Fibroblast of lung (primary cell): ENCODE measurements around the gene QDPR. TPM values are rescaled to one million over a fixed set of nuclear protein-coding genes. Genes with fewer than 3 reads are reported as not detected.

Experiments
- DNase-seq, 2 donors: peaks; one replicate each; pipeline versions ENCODE4 v3.0.0 to v3.0.0-alpha.2; 2010; ENCODE audit warnings: low read depth in 2 of 2
- H2AFZ ChIP-seq: 2 replicates; pipeline ENCODE4 v1.5.1; 2012; ENCODE audit warnings: low read length, control low read depth, inconsistent platforms
- H3K27ac ChIP-seq: 2 replicates; pipeline ENCODE4 v1.5.1; 2011; ENCODE audit warnings: low read length, control low read depth; ENCODE audit not compliant: insufficient read depth
- H3K27me3 ChIP-seq: 2 replicates; pipeline ENCODE4 v1.5.1; 2011; ENCODE audit warnings: mild to moderate bottlenecking, low read length; ENCODE audit not compliant: control insufficient read depth, insufficient read depth
- H3K36me3 ChIP-seq: 2 replicates; pipeline ENCODE4 v1.5.1; 2011; ENCODE audit warnings: low read length; ENCODE audit not compliant: control insufficient read depth, insufficient read depth
- H3K4me1 ChIP-seq: 2 replicates; pipeline ENCODE4 v1.5.1; 2011; ENCODE audit warnings: low read length; ENCODE audit not compliant: control insufficient read depth, insufficient read depth; ENCODE audit errors: extremely low read depth
- H3K4me2 ChIP-seq: 2 replicates; pipeline ENCODE4 v1.5.1; 2011; ENCODE audit warnings: low read length, control low read depth; ENCODE audit not compliant: insufficient read depth; ENCODE audit errors: extremely low read depth
- H3K4me3 ChIP-seq, 4 experiments: fragments of 200-600 bp in 1 of 4; sonication (generic) in 1 of 4; replicated peaks in 1 of 4; 2 replicates each; pipeline ENCODE4 v1.5.1; 2011 to 2016; ENCODE audit warnings: low read length in 4 of 4, low read depth in 3 of 4, mild to moderate bottlenecking in 3 of 4, control low read depth in 2 of 4, inconsistent platforms in 1 of 4, mixed read lengths in 1 of 4; ENCODE audit not compliant: insufficient read depth in 1 of 4; ENCODE audit errors: control extremely low read depth in 1 of 4
- H3K79me2 ChIP-seq: 2 replicates; pipeline ENCODE4 v1.5.1; 2012; ENCODE audit warnings: mild to moderate bottlenecking, low read length, inconsistent platforms; ENCODE audit not compliant: control insufficient read depth, insufficient read depth
- H3K9ac ChIP-seq: 2 replicates; pipeline ENCODE4 v1.5.1; 2011; ENCODE audit warnings: mild to moderate bottlenecking, low read length, control low read depth; ENCODE audit not compliant: insufficient read depth
- H3K9me3 ChIP-seq: 2 replicates; pipeline ENCODE4 v1.5.1; 2012; ENCODE audit warnings: low read depth, low read length; ENCODE audit not compliant: control insufficient read depth, insufficient read depth
- H4K20me1 ChIP-seq: 2 replicates; pipeline ENCODE4 v1.5.1; 2011; ENCODE audit warnings: low read length; ENCODE audit not compliant: control insufficient read depth, insufficient read depth; ENCODE audit errors: extremely low read depth
- EZH2 ChIP-seq: IDR thresholded peaks from 2 replicates; pipeline ENCODE4 v1.5.1; 2012; ENCODE audit warnings: low read length, control low read depth, mild to moderate bottlenecking; ENCODE audit errors: missing control alignments
- polyA minus RNA-seq: library from RNA; depleted of rRNA, polyadenylated mRNA; stranded (reverse); fragments of >200 nt; gene quantifications from 2 replicates; pipeline ENCODE4 v1.2.3, GENCODE V29; 2011; ENCODE audit warnings: low replicate concordance
- polyA plus RNA-seq, 2 donors: library from polyadenylated mRNA; depleted of rRNA in 1 of 2; stranded (reverse) in 1 of 2; unstranded in 1 of 2; fragments of >200 nt; gene quantifications; 2 replicates each; pipeline ENCODE4 v1.2.1, GENCODE V29; 2011 to 2012; ENCODE audit warnings: missing spikeins in 1 of 2
- total RNA-seq: library from RNA; depleted of rRNA; stranded (reverse); fragments of >200 nt; gene quantifications from 2 replicates; pipeline ENCODE4 v1.2.1, GENCODE V29; 2014
- TF ChIP-seq, protein P1 (sequence below), 2 donors: IDR thresholded peaks in 1 of 2; conservative IDR thresholded peaks in 1 of 2; 1 replicate in 1 of 2; 2 replicates in 1 of 2; pipeline ENCODE4 v1.5.1; 2011 to 2012; ENCODE audit warnings: low read length in 2 of 2, control low read depth in 1 of 2, inconsistent platforms in 1 of 2, low read depth in 1 of 2, mild to moderate bottlenecking in 1 of 2

Gene QDPR
- total RNA-seq (10.8 and 27.4 TPM in 2 replicates), polyA plus RNA-seq (41.4 and 51.8 TPM in 2 replicates), polyA minus RNA-seq (32.2 and 54.1 TPM in 2 replicates)
- polyA plus RNA-seq (2012): 42.9 and 56.5 TPM in 2 replicates

DNA sequence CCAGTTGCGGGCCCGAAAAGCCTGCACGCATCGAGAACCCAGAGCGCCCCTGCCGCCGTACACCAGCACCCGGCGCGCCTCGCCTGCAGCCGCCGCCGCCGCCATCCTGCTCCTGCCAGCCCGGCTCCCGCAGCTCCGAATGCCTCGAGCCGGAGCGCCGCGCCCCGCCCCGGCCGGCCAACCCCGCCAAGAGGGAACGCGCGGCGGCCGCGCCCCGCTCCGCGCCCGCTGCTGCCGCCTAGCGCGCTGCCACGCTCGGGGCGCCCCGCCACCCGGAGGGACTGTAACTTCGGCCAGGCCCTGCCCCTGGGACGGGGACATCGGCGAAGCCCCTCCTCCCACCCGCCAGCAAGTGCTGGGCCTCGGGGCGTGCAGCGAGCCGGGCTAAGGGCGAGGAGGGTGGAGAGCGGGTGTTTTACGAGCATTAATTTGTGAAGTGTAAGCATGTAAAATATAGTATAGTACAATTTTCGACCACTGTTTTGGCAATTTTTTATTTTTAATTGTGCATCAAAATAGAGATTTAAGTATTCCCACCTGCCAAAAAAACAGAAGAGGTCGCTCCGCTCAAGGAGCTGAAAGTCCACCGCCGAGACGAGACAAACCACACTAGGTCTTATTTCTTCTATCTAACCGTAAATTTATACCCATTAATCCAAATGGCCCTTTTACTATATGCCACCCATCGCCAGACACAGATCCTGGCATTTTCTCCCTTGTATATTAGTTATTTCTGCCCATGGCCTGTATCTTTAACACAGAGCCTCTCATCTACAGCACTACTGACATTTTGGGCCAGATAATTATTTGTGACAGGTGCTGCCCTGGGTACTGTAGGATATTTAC, at the start of gene QDPR:
Gene QDPR (minus strand): TSS at position 141 of the 846 bp plus-strand sequence. CDS start 36 bp downstream, at position 105.
- Histone ChIP-seq H3K4me3 (peak within 1 kb of the TSS; percentile 64 to 82 (median 81)), H2AFZ (peak within 1 kb of the TSS; percentile 79), H3K4me1 (peaks cover 2% of the 10 kb centered on the region), H3K27me3 (peaks cover 4% of the 10 kb centered on the region), H4K20me1 (no peaks in the 10 kb centered on the region), H3K79me2 (peaks cover 14% of the 10 kb centered on the region), H3K4me2 (peak within 1 kb of the TSS; percentile 91), H3K9ac (peak within 1 kb of the TSS; percentile 52), H3K36me3 (peaks cover 6% of the 10 kb centered on the region), H3K27ac (peak within 1 kb of the TSS; percentile 50), H3K9me3 (no peaks in the 10 kb centered on the region)
- TF ChIP-seq, protein P1, sequence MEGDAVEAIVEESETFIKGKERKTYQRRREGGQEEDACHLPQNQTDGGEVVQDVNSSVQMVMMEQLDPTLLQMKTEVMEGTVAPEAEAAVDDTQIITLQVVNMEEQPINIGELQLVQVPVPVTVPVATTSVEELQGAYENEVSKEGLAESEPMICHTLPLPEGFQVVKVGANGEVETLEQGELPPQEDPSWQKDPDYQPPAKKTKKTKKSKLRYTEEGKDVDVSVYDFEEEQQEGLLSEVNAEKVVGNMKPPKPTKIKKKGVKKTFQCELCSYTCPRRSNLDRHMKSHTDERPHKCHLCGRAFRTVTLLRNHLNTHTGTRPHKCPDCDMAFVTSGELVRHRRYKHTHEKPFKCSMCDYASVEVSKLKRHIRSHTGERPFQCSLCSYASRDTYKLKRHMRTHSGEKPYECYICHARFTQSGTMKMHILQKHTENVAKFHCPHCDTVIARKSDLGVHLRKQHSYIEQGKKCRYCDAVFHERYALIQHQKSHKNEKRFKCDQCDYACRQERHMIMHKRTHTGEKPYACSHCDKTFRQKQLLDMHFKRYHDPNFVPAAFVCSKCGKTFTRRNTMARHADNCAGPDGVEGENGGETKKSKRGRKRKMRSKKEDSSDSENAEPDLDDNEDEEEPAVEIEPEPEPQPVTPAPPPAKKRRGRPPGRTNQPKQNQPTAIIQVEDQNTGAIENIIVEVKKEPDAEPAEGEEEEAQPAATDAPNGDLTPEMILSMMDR (conservative IDR thresholded peaks at IDR 0.05 in 1 of 2, IDR thresholded peaks at IDR 0.05 in 1 of 2; ENCODE audit: low read depth in 1 of 2, low read length in 2 of 2): peak; percentile 1 to 26
- TF ChIP-seq EZH2: no peak
- peak; percentile 65 to 69 for DNase-seq

DNA sequence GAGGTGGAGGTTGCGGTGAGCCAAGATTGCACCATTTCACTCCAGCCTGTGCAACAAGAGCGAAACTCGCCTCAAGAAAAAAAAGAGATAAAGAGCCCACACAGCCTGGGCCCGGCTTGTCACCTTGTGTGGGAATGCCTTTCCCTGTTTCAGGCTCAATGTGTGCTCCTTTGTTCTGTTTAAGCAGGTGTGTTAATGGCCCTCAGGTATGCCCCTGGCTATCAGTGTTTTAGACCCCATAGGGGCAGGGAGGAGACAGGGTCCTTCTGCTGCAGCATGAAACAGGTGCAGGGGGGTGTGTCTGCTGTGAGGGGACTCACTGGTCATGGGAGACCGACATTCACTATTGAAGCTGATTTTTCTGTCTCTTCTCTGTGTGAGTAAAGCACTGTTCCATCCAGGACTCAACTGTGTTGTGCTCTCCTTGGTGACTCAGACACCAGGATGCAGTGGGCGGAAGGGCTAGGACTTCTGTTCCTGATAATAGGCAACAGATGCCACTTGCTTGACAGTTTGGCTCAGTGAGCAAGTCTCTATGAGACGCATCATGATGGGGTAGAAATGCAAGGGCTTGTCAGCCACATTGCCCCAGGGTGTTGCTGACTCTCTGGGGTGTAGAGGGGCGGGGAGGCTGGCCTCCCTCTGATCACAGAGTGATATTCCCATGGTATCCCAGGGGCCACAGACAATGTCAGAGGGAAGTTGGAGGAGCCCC, 49.5 kb upstream of the QDPR start:
- no peak overlapping the region for H2AFZ ChIP-seq

More for the DNA sequence above, 49.5 kb upstream of the QDPR start:
- TF ChIP-seq EZH2: no peak
- TF ChIP-seq, protein P1 (conservative IDR thresholded peaks at IDR 0.05 in 1 of 2, IDR thresholded peaks at IDR 0.05 in 1 of 2; ENCODE audit: low read depth in 1 of 2, low read length in 2 of 2): no peak
- Histone ChIP-seq H3K4me3 (no peak overlapping the region), H3K36me3 (no peaks in the 10 kb centered on the region), H3K27me3 (no peaks in the 10 kb centered on the region), H3K4me2 (no peak overlapping the region), H3K79me2 (no peaks in the 10 kb centered on the region), H4K20me1 (no peaks in the 10 kb centered on the region), H3K9me3 (no peaks in the 10 kb centered on the region), H3K27ac (no peak overlapping the region), H3K4me1 (no peaks in the 10 kb centered on the region), H3K9ac (no peak overlapping the region)
- DNase-seq: peak in 1 of 2 donors; percentile 69
